Measurements from ENCODE around the gene TIMM13.

The TIMM13 gene

DNA sequence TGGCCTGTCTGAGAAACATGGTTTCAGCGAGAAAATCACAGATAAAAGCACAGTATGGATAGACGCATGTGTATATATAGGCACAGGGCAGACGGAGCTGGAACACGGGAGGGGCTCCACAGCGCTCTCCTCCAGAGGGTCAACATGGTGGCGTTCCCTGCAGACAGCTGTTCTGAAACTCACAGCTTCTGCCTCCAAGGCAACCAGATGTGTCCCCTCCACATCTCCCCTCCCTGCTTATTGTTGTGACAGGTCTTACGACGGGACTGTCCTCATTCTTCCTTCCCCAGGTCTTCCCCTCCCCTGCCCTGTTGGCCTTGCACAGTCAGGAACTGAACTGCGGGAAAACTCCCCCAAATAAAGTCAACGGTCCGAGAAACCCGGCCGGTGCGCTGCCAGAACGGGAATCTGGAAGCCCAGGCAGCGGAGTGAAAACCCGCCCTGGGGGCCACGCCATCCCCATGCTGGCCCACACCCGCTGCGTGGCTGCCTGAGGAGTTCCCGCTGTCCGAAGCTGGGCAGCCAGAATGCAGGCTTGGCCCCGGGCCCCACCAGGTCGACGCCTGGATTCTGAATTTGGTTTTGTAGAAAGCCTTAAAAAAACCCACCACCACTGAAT is 2.6 kb upstream of the TIMM13 start:
- no peak overlapping the region for H3K4me3 ChIP-seq (IDR thresholded peaks at IDR 0.05; ENCODE audit: insufficient read depth, low read depth, low read length)
- H3K4me1 ChIP-seq (ENCODE audit: low read depth, poor library complexity, severe bottlenecking): peaks cover 11% of the 10 kb centered on the region
- no peaks in the 10 kb centered on the region for H3K27me3 ChIP-seq (ENCODE audit: insufficient read depth, low read depth)
- no peak overlapping the region for H3K9ac ChIP-seq
- H3K36me3 ChIP-seq (ENCODE audit: insufficient read depth): no peaks in the 10 kb centered on the region
- no peak overlapping the region for H3K27ac ChIP-seq
- no peak overlapping the region for H2AFZ ChIP-seq (ENCODE audit: low read depth)
- no peak overlapping the region for H3K4me2 ChIP-seq
- no peaks in the 10 kb centered on the region for H4K20me1 ChIP-seq (ENCODE audit: insufficient read depth)
- TF ChIP-seq, protein P1, sequence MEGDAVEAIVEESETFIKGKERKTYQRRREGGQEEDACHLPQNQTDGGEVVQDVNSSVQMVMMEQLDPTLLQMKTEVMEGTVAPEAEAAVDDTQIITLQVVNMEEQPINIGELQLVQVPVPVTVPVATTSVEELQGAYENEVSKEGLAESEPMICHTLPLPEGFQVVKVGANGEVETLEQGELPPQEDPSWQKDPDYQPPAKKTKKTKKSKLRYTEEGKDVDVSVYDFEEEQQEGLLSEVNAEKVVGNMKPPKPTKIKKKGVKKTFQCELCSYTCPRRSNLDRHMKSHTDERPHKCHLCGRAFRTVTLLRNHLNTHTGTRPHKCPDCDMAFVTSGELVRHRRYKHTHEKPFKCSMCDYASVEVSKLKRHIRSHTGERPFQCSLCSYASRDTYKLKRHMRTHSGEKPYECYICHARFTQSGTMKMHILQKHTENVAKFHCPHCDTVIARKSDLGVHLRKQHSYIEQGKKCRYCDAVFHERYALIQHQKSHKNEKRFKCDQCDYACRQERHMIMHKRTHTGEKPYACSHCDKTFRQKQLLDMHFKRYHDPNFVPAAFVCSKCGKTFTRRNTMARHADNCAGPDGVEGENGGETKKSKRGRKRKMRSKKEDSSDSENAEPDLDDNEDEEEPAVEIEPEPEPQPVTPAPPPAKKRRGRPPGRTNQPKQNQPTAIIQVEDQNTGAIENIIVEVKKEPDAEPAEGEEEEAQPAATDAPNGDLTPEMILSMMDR (conservative IDR thresholded peaks at IDR 0.05; ENCODE audit: low read depth, low read length): no peak
- H3K79me2 ChIP-seq (ENCODE audit: insufficient read depth, low read depth): peaks cover 21% of the 10 kb centered on the region

DNA sequence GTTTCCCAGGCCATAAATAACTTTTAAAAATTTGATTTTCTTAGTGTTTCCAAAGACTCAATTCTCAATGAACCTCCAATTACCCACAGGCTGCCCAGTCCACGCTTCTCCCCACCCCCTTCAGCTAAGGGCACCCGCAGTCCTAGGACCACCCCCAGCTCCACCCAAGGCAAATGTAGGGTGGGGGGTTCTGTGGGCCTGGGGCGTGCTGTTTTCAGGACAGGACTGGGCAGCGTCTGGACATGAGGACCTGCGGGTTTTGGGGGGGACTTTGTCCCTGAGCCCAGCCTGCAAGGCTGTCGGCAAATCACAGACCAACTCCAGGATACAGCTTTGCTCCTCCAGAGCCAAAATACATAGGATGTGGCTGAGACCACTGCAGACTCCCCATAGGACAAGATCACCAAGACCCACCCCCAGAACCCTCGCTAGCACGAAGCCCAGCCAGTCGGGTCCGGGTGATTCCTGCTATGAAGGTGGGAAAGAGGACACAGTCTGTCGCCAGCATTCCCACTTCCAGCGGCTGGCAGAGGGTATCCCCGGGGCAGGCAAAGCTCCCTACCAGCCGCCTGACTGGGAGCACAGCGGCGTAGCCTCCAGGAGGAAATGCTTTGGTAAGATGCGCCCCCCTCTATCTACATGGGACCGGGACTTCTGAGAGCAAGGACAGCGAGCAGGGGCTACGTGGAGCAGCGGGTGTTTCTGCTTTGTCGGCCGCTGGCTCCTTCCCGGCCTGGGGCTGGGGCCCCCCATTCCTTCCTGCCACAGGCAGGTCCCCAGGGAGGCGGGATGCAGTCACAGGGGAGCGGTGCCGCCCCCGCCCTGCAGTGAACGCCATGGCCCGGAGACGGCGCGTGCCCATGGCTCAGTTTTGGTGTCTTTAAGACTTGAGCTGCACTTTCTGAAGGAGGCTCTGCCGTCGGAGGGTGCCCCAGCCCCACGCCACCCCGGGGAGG is 1.6 kb upstream of the TIMM13 start:
- TF ChIP-seq, protein P1 (conservative IDR thresholded peaks at IDR 0.05; ENCODE audit: low read depth, low read length): no peak
- Histone ChIP-seq H3K9ac (no peak overlapping the region; the same call in 1 of the 2 replicates), H3K79me2 (ENCODE audit: insufficient read depth, low read depth) (peaks cover 21% of the 10 kb centered on the region), H3K4me3 (IDR thresholded peaks at IDR 0.05; ENCODE audit: insufficient read depth, low read depth, low read length) (no peak overlapping the region), H3K27ac (no peak overlapping the region), H3K4me1 (ENCODE audit: low read depth, poor library complexity, severe bottlenecking) (peaks cover 11% of the 10 kb centered on the region), H4K20me1 (ENCODE audit: insufficient read depth) (no peaks in the 10 kb centered on the region), H2AFZ (ENCODE audit: low read depth) (no peak overlapping the region), H3K36me3 (ENCODE audit: insufficient read depth) (no peaks in the 10 kb centered on the region), H3K4me2 (no peak overlapping the region), H3K27me3 (ENCODE audit: insufficient read depth, low read depth) (no peaks in the 10 kb centered on the region)

DNA sequence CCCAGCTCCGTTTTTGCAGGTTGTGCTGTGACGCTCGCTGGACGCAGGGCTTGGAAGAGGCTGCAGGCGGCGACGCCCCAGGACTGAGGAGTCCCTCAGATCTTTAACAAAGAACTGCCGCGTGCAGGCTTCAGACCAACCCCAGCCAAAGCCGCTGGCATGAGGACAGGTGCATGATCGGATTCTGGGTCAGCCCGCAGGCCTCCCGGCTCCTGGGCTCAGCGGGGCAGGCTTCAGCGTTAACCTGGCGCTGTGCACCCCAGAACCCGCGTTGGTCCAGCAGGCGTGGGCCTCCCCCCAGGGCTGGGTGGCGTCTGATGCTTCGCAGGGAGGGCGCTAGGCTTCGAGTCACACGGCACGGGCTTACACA is 920 bp upstream of the TIMM13 start:
- Histone ChIP-seq H3K4me3 (IDR thresholded peaks at IDR 0.05; ENCODE audit: insufficient read depth, low read depth, low read length) (no peak overlapping the region), H3K27me3 (ENCODE audit: insufficient read depth, low read depth) (no peaks in the 10 kb centered on the region), H3K36me3 (ENCODE audit: insufficient read depth) (no peaks in the 10 kb centered on the region), H3K27ac (peak overlapping the region; percentile 99; the same call in 1 of the 2 replicates), H3K79me2 (ENCODE audit: insufficient read depth, low read depth) (peaks cover 21% of the 10 kb centered on the region), H2AFZ (ENCODE audit: low read depth) (no peak overlapping the region), H4K20me1 (ENCODE audit: insufficient read depth) (no peaks in the 10 kb centered on the region), H3K9ac (no peak overlapping the region; the same call in 1 of the 2 replicates), H3K4me1 (ENCODE audit: low read depth, poor library complexity, severe bottlenecking) (peaks cover 11% of the 10 kb centered on the region), H3K4me2 (peak overlapping the region; percentile 12; the same call in 1 of the 2 replicates)
- TF ChIP-seq, protein P1 (conservative IDR thresholded peaks at IDR 0.05; ENCODE audit: low read depth, low read length): no peak

DNA sequence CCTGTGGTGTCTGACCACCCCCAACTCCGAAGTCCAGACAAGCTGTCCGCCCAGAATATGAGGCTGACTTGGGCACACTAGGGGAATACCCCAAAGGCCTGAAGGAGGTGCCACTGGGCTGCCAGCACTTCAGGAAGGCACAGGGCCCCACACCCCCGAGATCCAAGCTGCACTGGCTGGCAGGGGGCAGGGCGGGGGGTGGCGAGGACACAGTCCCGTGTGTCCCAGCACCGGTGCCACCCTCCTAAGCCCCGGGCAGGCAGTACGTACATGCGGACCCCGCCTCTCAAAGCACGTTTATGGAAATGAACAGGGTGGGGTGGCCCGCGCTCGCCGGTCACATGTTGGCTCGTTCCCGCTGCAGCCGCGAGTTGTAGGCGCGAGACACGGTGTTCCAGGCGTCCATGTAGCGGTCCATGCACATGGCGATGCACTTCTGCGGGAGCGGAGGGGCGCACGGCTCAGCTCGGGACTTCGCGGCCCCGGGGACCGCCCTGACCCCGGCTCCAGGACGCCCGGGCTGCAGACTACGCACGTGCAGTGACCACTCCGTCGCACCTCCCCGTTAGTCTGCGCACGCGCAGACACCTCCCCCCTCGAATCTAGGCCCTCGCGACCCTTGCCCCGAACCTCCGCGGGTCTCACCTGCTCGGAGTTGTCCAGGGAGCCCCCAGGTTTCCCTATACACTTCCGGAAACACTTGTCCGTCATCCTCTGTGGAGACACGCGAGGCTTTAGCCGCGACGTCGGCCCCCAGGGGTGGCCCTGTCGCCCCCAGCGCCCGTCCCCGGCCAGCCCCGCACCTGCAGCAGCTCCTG is 566 bp downstream of the TIMM13 start:
- no peaks in the 10 kb centered on the region for H3K27me3 ChIP-seq (ENCODE audit: insufficient read depth, low read depth)
- H3K9ac ChIP-seq: peak overlapping the region; percentile 100
- H3K4me3 ChIP-seq (IDR thresholded peaks at IDR 0.05; ENCODE audit: insufficient read depth, low read depth, low read length): no peak overlapping the region
- peaks cover 11% of the 10 kb centered on the region for H3K4me1 ChIP-seq (ENCODE audit: low read depth, poor library complexity, severe bottlenecking)
- no peaks in the 10 kb centered on the region for H4K20me1 ChIP-seq (ENCODE audit: insufficient read depth)
- H3K27ac ChIP-seq: peak overlapping the region; percentile 99
- peak overlapping the region; percentile 63; the same call in 1 of the 2 replicates for H2AFZ ChIP-seq (ENCODE audit: low read depth)
- peaks cover 21% of the 10 kb centered on the region for H3K79me2 ChIP-seq (ENCODE audit: insufficient read depth, low read depth)
- peak overlapping the region; percentile 95 for H3K4me2 ChIP-seq
- H3K36me3 ChIP-seq (ENCODE audit: insufficient read depth): no peaks in the 10 kb centered on the region
- TF ChIP-seq, protein P1 (conservative IDR thresholded peaks at IDR 0.05; ENCODE audit: low read depth, low read length): no peak
